ENCODE data around the gene ARAP1.

ARAP1 gene

DNA sequence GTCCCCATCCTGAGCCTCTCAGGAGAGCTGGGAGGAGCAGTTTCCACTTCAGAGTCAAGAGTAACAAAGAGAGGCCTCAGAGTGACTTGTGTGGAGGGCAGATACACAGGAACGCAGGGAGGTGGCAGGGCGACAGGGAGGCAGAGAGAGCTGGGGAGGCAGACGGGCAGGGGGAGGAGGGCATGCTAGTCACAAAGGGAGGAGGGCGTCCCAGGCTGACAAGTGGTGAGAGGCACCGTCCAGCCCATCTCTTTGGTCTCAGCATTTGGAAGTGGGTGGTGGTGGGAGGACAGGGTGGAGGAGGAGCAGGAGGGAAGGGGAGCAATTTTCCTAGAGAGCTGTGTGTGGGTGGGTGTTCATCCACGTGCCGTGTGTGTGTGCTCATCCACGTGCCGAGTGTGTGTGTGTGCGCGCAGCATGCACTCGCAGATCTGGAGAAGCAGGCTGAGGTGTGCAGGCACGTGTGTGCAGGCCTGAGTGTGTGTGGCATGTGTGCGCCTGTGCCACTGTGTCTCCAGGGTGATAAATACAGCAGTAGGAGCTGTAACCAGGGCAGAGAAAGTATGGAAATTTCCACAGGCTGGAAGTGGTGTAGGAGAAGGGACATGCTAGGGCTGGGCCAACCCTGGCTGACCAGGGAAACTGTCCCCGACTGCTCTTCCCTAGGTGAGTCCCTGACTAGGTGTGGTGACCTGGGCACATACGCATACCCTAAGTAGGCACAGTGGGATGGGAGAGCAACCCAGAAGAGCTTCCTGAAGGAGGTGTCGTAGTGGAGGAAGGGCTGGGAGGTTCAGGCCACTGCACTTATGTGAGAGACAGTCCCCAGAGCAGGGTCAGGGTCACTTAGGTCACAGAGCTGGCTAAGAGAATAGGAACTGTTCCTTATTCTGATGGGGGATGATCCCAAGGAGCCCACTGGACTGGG, 70.7 kb downstream of the ARAP1 start:
- DNase-seq, result no peak

DNA sequence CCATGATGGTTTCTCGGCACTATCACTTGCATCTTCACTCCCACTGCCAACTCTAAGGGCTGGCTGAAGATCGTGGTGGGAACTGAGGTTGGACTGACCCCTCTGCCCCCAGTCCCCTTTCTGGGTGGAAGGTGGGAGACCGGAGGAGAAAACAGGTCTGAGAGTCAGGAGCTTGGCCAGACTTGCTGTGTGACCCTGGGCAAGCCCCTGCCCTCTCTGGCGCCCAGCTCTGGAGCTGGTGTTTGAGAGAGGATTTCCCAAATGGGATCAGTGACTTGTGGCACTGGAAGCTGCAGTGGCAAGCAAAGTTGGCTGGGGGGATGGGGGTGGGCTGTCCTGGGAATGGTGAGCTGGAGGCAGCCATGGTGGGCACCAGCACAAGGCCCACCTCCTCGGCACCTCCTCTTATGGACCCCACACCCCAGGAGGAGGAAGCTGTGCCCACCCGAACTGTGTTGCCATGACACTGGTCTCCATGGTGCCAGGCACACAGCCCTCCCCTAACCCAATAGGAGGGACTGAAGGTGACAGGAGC, 71.5 kb downstream of the ARAP1 start:
- no peak for DNase-seq

- no peak for DNase-seq
Observed at GRCh38 chr11:72679869-72680268, 72.3 kb downstream of the ARAP1 start.

DNA sequence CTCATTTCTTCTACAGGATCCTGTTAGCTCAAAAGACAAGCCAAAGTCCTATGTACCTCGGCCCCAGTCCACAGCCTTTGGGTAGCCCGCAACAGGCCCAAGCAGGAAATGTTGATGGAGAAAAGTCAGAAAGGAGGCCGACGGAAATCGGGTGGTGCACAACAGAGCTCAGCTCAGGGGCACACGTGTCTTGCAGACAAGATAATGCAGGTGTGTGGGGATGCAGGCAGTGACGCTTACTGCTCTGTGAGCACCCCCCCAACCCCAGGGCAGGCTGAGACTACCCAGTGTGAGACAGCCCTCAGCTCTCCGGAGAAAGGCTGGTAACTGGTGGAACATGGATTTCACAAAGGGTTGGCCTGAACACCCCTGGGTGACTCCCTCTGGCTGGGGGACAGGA, 73.7 kb downstream of the ARAP1 start:
- DNase-seq, result no peak

- peak; percentile 75 for DNase-seq
Observed at GRCh38 chr11:72676861-72677341, 75.3 kb downstream of the ARAP1 start.

GRCh38 chr11:72675221-72675620, 77.0 kb downstream of the ARAP1 start:
- no peak for DNase-seq

DNA sequence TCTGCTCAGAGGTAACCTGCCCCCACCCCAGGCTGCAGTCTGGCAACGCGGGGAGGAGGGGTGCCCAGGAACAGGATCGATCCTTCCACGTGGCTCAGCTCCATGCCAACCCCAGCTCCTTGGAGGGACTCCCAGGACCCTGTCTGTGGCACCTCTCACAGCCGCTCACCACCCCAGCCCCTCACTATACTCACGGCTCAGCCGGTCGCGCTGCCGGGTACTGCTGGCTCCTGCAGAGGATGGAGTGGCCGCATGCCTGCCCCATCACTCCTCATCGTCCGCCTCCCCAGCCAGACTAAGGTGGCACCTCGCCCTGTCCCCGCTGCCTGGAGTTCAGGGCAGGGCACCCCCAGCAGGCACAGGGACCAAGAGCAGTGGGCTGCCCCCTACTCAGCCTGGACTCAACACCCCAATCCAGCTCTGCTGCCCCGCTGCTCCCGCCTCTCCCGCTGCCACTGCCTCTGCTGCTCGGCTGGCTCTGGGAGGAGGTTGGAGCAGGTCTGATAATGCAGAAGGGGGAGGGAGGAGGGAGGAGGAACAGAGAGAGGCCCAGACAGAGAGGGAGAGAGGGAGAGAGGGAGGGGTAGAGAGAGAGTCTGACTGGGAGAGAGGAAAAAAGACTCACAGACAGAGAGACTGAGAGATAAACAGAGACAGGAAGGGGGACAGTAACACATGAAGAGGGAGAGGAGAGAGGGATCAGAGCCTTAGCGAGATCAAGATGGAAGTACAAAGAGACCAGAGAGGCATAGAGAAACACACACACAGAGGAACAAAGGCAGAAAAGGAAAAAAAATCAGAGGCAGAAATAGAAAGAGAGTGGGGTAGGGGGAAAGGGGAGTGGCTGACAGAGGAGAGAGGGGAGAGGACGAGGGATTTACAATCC, 78.0 kb downstream of the ARAP1 start, which contains the start of gene PDE2A:
Gene PDE2A (minus strand): TSS at position 480 of the 886 bp plus-strand sequence. CDS start 215 bp downstream, at position 265.
- peak; percentile 69 for DNase-seq

DNA sequence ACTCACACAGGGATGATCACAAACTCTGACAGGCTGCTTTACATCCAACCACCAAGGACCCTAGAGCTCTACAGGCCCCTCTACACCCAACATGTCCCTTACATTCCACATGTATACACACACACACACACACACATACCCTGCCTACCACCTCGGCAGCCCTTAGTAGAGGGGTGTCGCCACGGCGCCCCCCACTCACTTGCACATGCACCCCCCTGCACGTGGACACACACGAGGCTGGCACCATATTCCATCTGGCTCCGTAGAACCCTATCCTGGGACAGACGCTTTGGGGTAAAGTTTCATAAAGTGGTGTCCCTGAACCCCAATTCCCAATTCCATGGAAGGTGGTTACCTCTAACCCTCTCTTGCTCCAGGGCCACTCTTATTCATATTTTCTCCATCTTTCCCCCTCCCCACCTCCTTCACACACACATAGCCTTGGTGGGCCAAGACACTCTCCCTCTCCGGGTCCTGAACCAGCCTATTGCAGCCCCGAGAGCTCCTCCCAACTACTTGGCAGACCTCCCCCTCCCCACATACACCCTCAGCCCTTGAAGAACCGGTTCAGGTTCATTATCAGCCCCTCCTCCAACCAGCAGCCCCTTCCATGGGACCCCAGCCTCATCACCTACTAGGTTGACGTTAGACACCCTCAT, 78.8 kb downstream of the ARAP1 start:
- no peak for DNase-seq

- no peak for DNase-seq
Observed at GRCh38 chr11:72672597-72673238, 79.5 kb downstream of the ARAP1 start.

GRCh38 chr11:72671152-72672099, 80.8 kb downstream of the ARAP1 start:
- no peak for DNase-seq

GRCh38 chr11:72670041-72670440, 82.2 kb downstream of the ARAP1 start:
- DNase-seq, result no peak

GRCh38 chr11:72669527-72669926, 82.7 kb downstream of the ARAP1 start:
- DNase-seq, result no peak

DNA sequence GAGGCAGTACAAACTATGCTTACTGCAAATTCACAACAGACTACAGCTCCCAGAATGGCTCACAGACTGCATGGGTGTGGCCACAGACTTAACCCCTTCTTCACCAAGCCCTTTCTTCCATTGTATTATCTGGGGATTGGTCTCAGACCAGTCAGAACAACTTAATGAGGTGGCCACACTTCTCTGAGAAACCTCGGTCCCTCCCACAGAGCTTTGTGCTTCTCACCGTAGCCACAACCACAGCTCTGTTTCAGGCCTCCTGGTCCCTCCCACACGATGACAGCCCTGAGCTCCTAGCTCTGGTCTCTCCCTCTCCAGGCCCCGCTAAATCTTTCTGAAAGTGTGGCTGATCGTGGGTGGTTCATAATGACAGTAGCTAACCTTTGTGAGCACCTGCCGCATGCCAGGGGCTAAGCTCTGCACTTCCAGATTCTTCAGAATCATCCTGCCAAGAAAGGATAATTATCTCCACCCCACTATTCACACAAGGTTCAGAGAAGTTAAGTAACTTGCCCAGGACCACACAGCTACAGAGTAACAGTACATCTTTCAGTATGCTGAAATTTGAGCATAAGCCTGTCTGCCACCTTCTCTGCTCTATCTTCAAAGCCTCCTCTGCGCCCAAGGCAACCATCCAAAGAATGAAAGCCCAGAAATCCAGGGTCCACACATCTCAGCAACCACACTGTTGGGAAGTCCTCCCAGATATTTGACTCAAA, 83.4 kb downstream of the ARAP1 start:
- DNase-seq, result no peak

GRCh38 chr11:72665911-72666472, 86.2 kb downstream of the ARAP1 start:
- no peak for DNase-seq

DNA sequence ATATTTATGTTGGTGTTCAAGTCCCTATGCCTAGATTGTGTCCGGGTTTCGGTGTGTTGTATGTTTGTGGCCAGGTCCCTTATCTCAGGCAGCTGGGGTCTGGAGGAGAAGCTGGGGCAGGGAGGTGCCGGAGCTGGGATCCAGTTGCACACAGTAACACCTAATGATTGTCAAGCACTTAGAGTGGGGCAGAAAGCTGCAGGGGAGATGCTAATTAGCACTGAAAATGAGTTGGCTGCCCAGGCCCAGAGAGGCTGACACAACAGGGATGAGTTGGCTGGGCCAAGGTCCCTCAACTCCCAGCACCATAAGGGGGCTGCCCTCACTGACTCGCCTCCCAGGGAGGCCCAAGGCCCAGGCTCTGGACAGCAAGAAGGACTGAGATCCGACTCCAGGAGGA, 90.2 kb downstream of the ARAP1 start:
- no peak for DNase-seq

DNA sequence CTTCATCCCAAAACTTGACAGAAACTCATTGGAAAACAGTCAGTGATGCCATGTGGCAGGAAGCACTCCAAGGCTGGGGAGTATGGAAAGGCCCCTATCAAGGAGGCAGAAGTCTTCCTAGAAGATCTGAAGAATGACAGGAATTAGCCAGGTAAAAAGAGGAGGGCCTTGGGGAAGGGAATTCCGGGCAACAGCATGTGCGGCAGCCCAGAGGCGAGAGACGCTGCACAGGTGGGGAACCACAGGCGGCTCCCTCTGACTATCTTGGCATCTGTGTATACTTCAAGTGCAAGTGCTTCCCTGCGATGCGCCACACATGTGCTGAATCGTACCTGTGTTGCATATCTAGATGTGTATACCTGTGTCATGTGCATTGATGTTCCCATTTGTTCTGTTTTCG, 90.7 kb downstream of the ARAP1 start:
- no peak for DNase-seq

DNA sequence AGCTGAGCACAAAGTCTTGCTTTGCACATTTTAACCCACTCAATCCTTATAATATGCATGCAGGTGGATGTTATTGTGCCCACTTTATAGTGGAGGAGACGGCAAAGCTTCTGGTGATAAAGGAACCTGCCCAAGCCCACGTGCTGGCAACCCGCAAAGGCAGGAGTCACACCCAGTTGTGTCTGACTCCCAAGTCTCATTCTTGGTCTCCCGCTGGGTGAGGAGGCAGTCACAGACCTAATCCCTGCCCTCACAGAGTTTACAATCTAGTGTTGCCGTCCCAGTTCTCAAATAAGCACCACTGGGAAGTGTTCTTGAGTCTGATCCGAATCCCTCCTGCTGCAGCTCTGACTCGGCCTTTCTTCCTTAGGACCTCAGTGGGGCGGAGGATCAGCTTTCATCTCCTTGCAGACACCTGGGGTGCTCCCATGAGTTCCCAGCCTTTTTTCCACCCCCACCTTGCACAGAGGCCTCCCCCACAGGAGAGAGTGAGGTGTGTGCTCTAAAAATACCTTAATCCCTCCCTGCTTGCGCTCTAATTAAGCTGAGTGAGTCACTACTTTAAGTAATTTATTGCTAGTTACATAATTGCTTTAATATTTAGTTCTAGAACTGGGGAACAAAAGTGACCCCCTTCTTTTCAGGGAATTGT, 93.1 kb downstream of the ARAP1 start:
- DNase-seq, result no peak

DNA sequence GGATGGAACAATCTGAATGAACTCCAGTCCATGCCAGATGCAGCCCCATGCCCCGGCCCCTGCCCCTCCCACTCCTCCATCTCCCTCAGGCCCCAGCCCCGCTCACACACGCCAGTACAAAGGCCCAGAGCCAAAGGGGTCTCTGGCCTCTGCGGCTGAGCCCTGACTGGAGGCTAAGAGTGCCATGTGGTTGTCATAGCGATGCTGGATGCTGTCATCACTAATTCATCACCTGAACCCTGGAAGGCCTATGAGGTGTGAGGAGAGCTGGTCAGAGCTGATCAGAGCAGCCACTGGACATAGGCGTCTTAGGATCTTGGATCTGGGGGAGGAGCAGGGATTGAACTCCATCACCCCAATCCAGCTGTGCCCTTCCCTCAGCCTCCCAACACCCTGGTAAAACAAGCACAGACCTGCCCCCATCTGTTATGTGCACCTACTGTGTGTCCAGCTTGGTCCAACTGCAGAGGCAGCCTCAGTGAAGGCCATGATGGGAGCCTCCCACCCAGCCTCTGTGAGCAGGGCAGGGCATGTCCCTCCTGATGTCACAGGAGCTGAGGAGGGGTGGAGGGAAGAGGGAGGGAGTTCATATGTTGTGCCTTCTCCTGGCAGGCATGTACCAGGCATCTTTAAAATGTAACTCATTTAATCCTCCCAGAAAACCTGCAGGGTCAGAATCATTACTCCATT, 94.7 kb downstream of the ARAP1 start:
- peak; percentile 74 for DNase-seq
